Activated CD8-positive, alpha-beta memory T cell treated with anti-CD3 and anti-CD28 coated beads, Interleukin-2, amount 10 ng/mL, durations not matched to agents 7 days and 5 days (primary cell): ENCODE measurements around the gene CDC14A. TPM values are rescaled to one million over a fixed set of nuclear protein-coding genes. Genes with fewer than 3 reads are reported as not detected.

ENCODE experiments used
- ATAC-seq: fragments of 150-1000 bp; cut with Tn5 transposase; one replicate; pipeline ENCODE4 v1.10.0; 2021; ENCODE audit warnings: moderate library complexity
- CTCF ChIA-PET: fragments of 350-600 bp; sonication (Branson Sonifier 250); formaldehyde crosslinking; loops from one replicate; lab custom pipeline; 2021; ENCODE audit warnings: antibody characterized with exemption; lab: Charles Lee
- DNase-seq: peaks from one replicate; pipeline ENCODE4 v3.0.0-alpha.2; 2020
- H3K27ac Mint-ChIP-seq: one replicate; pipeline ENCODE4 v1.8.0; 2021; ENCODE audit warnings: mild to moderate bottlenecking, mixed read lengths
- H3K27me3 Mint-ChIP-seq: one replicate; pipeline ENCODE4 v1.8.0; 2021; ENCODE audit warnings: mixed read lengths
- H3K36me3 Mint-ChIP-seq: one replicate; pipeline ENCODE4 v1.8.0; 2021; ENCODE audit warnings: mild to moderate bottlenecking, mixed read lengths
- H3K4me1 Mint-ChIP-seq: one replicate; pipeline ENCODE4 v1.8.0; 2021; ENCODE audit warnings: mixed read lengths
- H3K4me3 Mint-ChIP-seq: one replicate; pipeline ENCODE4 v1.8.0; 2021; ENCODE audit warnings: mild to moderate bottlenecking, moderate library complexity, mixed read lengths
- H3K9me3 Mint-ChIP-seq: one replicate; pipeline ENCODE4 v1.8.0; 2022; ENCODE audit warnings: low read depth, mixed read lengths
- total RNA-seq, 2 experiments: library from RNA; stranded (reverse); gene quantifications; one replicate each; pipeline ENCODE4 v1.2.3, GENCODE V29; 2021

Gene CDC14A
- total RNA-seq, 2 experiments from 2014 or later: 34.2 to 43.1 TPM

DNA sequence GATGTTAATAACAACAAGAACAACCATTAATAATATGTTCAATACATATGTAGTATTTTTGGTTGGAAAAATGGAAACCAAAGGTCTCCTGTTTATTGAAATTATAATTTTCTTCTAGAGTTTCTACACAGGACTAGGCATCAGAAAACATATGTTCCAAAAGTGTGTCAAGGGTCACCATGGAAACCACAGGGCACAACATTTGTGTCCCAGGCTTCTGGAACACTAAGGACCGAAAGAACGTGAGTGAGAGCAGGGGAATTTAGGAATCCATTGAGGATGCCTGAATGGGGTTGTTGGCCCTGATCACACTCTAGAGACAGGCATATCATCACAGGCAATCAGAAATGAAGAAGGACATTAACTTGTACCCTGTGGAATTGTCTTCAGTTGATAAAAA is 7.5 kb upstream of the CDC14A start:
- no peak overlapping the region for H3K27ac Mint-ChIP-seq
- no peaks in the 10 kb centered on the region for H3K4me1 Mint-ChIP-seq
- no peaks in the 10 kb centered on the region for H3K36me3 Mint-ChIP-seq
- CTCF ChIA-PET: no interaction called here
- H3K9me3 Mint-ChIP-seq: no peaks in the 10 kb centered on the region
- DNase-seq (no peak), ATAC-seq (no peak)
- H3K4me3 Mint-ChIP-seq: no peak overlapping the region
- peaks cover 2% of the 10 kb centered on the region for H3K27me3 Mint-ChIP-seq

DNA sequence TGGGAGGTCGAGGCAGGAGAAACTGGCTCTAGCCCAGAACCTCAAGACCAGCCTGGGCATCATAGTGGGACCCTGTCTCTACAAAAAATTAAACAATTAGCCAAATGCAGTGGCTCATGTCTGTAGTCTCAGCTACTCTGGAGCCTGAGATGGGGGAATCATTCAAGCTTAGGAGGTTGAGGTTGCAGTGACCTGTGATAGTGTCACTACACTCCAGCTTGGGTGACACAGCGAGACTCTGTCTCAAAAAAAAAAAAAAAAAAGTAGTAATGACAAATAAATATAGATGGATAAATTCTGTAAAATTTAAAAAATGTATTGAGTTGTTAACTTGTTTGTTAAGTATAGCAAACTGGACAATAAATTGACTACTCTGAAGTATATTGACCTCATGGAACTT is 5.9 kb upstream of the CDC14A start:
- Mint-ChIP-seq H3K36me3 (no peaks in the 10 kb centered on the region), H3K4me3 (no peak overlapping the region), H3K27me3 (no peaks in the 10 kb centered on the region), H3K9me3 (no peaks in the 10 kb centered on the region), H3K27ac (no peak overlapping the region), H3K4me1 (peaks cover 4% of the 10 kb centered on the region)
- DNase-seq: no peak
- ATAC-seq: no peak
- CTCF ChIA-PET: interaction anchor here (0.7 kb wide), 1 partner anchor 14 kb away, joined by 3 read pairs; no protein-coding TSS in a partner anchor

DNA sequence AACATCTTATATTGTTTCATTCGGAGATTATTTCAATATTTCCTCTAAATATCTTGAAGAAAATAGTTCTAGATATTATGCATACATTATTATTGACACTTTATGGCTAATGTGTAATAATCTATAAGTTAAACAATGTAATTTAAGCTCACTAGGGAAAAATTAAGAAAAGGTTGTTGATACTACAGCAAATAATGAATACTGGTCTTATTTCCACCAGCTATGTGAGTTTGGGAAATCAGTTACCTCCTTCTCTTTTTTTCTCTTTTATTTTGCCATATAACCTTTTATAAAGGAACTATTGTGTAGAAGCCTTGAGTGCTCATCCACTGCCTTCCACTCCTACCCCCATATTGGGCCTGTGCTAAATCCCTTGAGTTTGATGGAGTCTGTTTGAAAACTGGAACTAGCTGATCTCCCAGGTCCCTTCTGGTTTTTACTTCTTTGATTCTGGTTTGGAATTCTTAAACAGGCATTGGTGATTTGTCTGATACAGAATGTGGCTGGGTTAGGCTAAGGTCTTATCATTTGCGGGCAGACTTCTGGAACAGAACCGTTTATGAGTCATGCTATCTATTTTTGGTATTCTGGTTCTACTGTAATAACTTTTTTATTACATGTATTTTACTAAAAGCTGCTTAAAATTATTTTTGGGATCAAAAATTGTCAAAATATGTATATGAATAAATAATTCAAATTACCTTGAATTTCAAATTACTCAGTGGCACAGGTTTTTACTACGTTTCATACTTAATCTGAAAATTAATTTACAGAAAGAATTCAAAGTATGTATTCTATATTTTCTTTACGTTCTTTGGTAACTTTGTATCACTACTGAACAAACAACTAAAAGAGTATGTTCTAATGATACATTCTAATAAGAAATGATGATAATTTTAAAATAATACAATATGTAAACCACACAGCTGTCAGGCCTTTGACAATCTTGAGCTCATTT is 5.0 kb upstream of the CDC14A start:
- Mint-ChIP-seq H3K27me3 (no peaks in the 10 kb centered on the region), H3K9me3 (no peaks in the 10 kb centered on the region), H3K36me3 (no peaks in the 10 kb centered on the region), H3K4me3 (no peak overlapping the region), H3K4me1 (peaks cover 4% of the 10 kb centered on the region), H3K27ac (no peak overlapping the region)
- CTCF ChIA-PET: interaction anchor here (1.1 to 1.2 kb wide), 2 partner anchors 112 to 114 kb away, joined by 3 read pairs; no protein-coding TSS in a partner anchor
- no peak for DNase-seq
- ATAC-seq: no peak

DNA sequence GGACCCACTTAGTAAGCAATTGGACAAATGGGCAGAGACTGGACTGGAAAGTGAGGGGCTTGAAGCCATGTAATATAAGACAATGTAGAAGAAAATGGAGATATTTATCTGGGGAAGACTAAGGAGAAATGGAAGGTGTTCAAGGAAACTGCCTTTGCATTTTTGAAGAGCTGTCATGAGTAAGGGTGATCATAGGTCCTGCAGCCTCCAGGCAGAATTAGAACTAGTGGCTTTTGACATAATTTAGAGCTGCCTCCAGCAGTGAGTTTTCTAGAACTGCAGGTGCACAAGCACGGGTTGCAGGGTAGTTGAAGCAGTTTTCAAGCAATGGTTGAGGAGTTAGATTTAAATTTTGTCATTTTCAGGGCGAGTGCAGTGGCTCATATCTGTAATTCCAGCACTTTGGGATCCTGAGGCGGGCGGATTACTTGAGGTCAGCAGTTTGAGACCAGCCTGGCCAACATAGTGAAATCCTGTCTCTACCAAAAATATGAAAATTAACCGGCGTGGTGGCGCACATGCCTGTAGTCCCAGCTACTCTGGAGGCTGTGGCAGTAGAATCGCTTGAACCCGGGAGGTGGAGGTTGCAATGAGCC is 3.7 kb upstream of the CDC14A start:
- H3K36me3 Mint-ChIP-seq: peaks cover 4% of the 10 kb centered on the region
- DNase-seq (no peak), ATAC-seq (no peak)
- no peak overlapping the region for H3K4me3 Mint-ChIP-seq
- H3K27ac Mint-ChIP-seq: no peak overlapping the region
- no peaks in the 10 kb centered on the region for H3K27me3 Mint-ChIP-seq
- H3K4me1 Mint-ChIP-seq: peaks cover 4% of the 10 kb centered on the region
- CTCF ChIA-PET: no interaction called here
- H3K9me3 Mint-ChIP-seq: no peaks in the 10 kb centered on the region

DNA sequence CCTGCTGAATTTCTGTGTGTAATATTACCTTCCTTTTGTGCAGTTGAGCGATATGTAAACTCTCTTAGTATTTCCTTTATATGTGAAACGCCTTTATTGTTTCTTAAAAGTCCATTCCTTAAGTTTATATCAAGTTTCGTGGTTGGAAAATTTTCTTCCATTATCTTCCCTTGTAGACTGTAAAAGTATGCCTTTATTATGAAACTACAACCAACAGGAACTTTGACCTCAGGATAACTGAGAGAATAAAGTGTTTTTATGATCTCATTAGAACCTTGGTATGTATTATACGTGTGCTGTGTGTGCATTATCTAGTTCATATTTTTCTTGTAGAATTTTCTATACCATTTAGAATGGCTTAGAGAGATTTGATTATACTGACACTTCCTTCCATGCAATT is 3.1 kb upstream of the CDC14A start:
- no peaks in the 10 kb centered on the region for H3K27me3 Mint-ChIP-seq
- ATAC-seq (no peak), DNase-seq (no peak)
- CTCF ChIA-PET: no interaction called here
- H3K27ac Mint-ChIP-seq: no peak overlapping the region
- H3K9me3 Mint-ChIP-seq: no peaks in the 10 kb centered on the region
- peaks cover 10% of the 10 kb centered on the region for H3K36me3 Mint-ChIP-seq
- no peak overlapping the region for H3K4me3 Mint-ChIP-seq
- peaks cover 9% of the 10 kb centered on the region for H3K4me1 Mint-ChIP-seq

DNA sequence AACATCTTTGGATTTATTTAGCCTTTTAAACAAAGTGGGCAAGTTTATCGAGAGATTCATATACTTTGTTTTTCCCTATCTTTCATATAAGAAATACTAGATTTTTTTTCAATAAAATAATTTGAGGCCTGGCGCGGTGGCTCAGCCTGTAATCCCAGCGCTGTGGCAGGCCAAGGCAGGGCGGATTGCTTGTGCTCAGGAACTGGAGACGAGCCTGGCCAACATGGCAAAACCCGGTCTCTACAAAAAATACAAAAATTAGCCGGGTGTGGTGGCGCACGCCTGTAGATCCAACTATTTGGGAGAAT is 1.6 kb upstream of the CDC14A start:
- Mint-ChIP-seq H3K9me3 (no peaks in the 10 kb centered on the region), H3K27ac (peak overlapping the region; percentile 98), H3K27me3 (no peaks in the 10 kb centered on the region), H3K4me1 (peaks cover 22% of the 10 kb centered on the region), H3K36me3 (peaks cover 21% of the 10 kb centered on the region), H3K4me3 (peak overlapping the region; percentile 93)
- ATAC-seq (no peak), DNase-seq (no peak)
- CTCF ChIA-PET: interaction anchor here (0.8 to 2.4 kb wide), 5 partner anchors 8 to 109 kb away, joined by 3 to 9 read pairs (median 3); no protein-coding TSS in a partner anchor

DNA sequence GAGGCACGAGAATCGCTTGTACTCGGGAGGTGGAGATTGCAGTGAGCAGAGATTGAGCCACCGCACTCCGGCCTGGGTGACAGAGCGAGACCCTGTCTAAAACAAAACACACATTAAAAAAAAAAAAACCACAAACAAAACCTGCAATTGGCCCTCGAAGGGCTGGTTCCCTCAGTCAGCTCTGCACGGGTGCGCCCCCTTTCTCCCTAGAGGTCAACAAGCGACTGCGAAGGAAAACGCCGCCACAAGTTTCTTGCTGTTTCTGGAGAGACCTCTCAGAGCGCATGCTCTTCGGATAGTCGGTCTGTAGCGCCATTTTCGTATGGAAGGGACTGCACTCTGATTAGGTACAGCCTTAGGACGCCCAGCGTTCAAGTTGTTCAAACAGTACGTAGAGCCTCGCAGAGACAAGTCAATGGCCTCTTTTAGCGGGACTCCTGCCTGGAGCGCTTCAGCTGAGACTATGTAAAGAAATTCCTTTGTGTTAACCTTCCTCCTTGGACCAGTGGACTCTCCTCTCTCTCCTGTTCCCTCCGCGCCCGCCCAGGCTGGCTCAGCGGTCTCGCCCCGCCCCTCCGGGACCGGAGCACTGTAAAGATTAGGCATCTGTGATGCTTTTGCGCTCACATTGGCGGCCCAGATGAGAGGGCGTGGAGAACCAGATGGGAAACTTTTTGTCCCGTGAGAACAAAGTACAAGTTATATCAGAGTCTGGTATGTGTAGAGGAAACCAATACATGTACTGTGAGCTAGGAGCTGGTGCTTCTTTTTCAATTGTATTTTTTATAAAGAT is 1.0 kb upstream of the CDC14A start:
- Mint-ChIP-seq H3K4me1 (peaks cover 28% of the 10 kb centered on the region), H3K9me3 (no peaks in the 10 kb centered on the region), H3K27ac (peak overlapping the region; percentile 98), H3K36me3 (peaks cover 26% of the 10 kb centered on the region), H3K27me3 (no peaks in the 10 kb centered on the region), H3K4me3 (peak overlapping the region; percentile 93)
- DNase-seq (peak; percentile 93), ATAC-seq (peak; percentile 77)
- CTCF ChIA-PET: interaction anchor here (0.8 to 2.4 kb wide), 9 partner anchors 9 to 108 kb away, joined by 3 to 9 read pairs (median 3); partner anchors contain the start of gene RTCA

DNA sequence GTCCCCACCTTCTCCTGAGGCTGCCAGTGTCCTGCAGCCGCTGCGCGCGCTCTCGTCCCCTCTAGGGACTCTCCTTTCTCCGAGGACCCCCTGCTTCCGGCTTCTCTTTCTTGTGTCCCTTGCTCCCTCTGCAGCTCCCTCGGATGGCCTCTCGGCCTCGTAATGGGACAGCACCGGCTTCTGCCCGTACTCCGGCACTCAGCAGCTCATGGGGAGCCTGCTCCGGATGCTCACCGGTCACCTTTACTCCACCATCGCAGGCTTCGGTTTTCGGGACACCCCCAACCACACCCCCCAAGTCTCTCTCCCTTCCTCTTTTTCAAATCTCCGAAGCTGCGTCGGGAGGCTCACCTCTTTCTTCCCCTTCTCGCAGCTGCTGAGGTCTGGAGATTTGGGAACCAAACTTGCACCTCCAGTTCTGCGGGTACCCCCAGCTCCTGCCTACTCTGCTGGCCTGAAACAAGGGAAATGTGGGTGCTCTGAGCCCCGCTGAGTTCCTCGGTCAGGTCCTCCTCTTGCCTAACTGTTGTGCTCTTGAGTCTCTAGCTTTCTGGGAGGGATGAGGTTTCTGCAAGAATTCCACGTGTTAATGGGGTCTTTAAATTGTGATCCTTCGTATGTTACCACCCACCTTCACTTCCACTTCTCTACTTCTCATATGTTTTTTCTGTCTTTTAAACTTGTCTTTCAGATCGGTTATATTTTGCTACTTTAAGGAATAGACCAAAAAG is 930 bp downstream of the CDC14A start:
- H3K4me1 Mint-ChIP-seq: peaks cover 41% of the 10 kb centered on the region
- H3K27me3 Mint-ChIP-seq: no peaks in the 10 kb centered on the region
- DNase-seq: peak; percentile 65
- ATAC-seq: peak; percentile 4
- H3K4me3 Mint-ChIP-seq: peak overlapping the region; percentile 93
- CTCF ChIA-PET: interaction anchor here (0.6 to 3.6 kb wide), 21 partner anchors 12 to 516 kb away, joined by 3 to 18 read pairs (median 5); partner anchors contain the start of genes RTCA, SASS6 and TRMT13
- H3K36me3 Mint-ChIP-seq: peaks cover 38% of the 10 kb centered on the region
- H3K27ac Mint-ChIP-seq: peak overlapping the region; percentile 93
- H3K9me3 Mint-ChIP-seq: no peaks in the 10 kb centered on the region

DNA sequence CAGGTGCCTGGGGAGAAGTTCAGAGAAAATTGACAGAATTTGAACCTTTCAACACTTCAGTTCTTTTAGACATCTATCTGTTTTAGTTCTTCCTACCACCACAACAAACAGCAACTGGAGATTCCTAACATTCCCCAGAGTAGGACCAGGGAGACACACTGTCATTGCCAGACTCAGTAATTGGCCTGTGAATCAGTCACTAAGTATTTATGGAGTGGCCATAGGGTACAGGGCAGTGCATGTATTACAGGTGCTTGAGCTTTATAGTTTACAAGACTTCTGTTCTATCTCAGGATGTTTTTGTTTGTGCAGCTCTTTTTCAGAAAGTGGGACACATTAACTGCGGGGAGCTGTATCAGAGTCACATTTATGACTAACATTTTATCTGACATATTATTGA is 1.7 kb downstream of the CDC14A start:
- H3K27ac Mint-ChIP-seq: peak overlapping the region; percentile 93
- DNase-seq: no peak
- peak overlapping the region; percentile 93 for H3K4me3 Mint-ChIP-seq
- peaks cover 45% of the 10 kb centered on the region for H3K4me1 Mint-ChIP-seq
- no peak for ATAC-seq
- CTCF ChIA-PET: interaction anchor here (0.6 to 3.6 kb wide), 12 partner anchors 12 to 515 kb away, joined by 3 to 18 read pairs (median 7); no protein-coding TSS in a partner anchor
- H3K36me3 Mint-ChIP-seq: peaks cover 41% of the 10 kb centered on the region
- no peaks in the 10 kb centered on the region for H3K27me3 Mint-ChIP-seq
- H3K9me3 Mint-ChIP-seq: no peaks in the 10 kb centered on the region

DNA sequence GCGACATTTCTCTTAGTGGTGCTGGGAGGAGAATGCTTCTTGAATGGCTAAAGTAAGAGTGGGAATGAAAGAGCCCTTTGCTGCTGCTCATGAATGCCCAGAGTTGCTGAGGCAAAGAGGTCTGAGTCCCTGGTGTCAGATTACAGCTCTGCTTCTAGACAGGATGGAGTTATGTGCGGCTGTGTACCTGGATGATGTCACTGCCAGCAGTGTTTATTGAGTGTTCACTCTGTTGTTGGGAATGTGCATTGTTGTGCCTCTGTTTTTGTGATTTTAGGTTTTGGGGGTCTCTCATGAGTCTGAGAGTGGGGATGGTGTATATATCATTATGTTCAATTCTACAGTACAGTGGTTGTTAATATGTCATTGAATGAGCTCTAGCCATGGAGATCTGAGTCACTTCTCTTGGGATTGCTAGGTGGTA is 2.7 kb downstream of the CDC14A start:
- CTCF ChIA-PET: interaction anchor here (0.6 to 3.6 kb wide), 12 partner anchors 9 to 514 kb away, joined by 3 to 18 read pairs (median 3); no protein-coding TSS in a partner anchor
- Mint-ChIP-seq H3K27ac (peak overlapping the region; percentile 62), H3K4me3 (peak overlapping the region; percentile 93), H3K36me3 (peaks cover 46% of the 10 kb centered on the region), H3K27me3 (no peaks in the 10 kb centered on the region), H3K4me1 (peaks cover 53% of the 10 kb centered on the region), H3K9me3 (no peaks in the 10 kb centered on the region)
- DNase-seq (peak; percentile 67), ATAC-seq (no peak)

DNA sequence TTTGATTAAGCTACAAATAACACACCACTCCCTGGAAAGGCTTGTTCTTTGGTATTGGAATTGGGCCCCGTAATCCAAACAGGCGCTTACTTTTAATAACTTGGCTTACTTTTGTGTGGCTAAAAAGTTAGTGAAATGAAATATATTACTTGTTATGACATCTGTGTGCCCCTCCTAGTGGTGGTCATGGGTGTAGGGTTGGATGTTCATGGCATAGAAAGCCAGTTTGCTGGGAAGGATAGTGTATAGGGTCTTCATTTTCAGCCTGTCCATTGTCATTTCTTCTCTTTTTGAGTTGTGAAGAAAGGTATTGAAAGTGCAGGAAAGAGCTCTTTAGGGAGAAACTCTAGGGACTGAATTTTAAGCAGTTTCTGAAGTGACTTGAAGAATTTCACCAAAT is 5.9 kb downstream of the CDC14A start:
- Mint-ChIP-seq H3K9me3 (no peaks in the 10 kb centered on the region), H3K27me3 (no peaks in the 10 kb centered on the region), H3K36me3 (peaks cover 70% of the 10 kb centered on the region), H3K4me3 (no peak overlapping the region), H3K27ac (peak overlapping the region; percentile 3), H3K4me1 (peaks cover 71% of the 10 kb centered on the region)
- ATAC-seq: no peak
- no peak for DNase-seq
- CTCF ChIA-PET: interaction anchor here (0.6 to 3.1 kb wide), 14 partner anchors 8 to 225 kb away, joined by 3 to 10 read pairs (median 4); partner anchors contain the start of gene DBT

DNA sequence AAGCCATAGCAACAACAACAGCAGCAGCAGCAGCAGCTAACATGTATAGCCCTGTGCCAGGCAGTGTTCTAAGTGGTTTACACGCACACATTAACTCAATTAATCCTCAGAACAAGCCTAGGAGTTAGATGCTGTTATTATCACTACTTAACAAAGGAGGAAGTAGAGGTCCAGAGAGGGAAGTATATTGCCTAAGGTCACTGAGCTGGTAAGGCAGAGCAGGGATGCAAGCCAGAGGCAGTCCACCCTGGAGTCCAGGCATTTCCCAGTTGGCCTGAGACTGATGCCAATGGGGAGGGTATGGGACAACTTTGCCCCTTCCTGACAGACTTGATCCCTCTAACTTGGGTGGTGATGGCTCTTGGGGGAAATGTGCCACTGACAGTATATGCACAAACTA is 6.8 kb downstream of the CDC14A start:
- H3K27me3 Mint-ChIP-seq: no peaks in the 10 kb centered on the region
- H3K4me1 Mint-ChIP-seq: peaks cover 71% of the 10 kb centered on the region
- CTCF ChIA-PET: interaction anchor here (0.6 to 2.3 kb wide), 3 partner anchors 8 to 100 kb away, joined by 3 to 10 read pairs (median 9); no protein-coding TSS in a partner anchor
- H3K36me3 Mint-ChIP-seq: peaks cover 65% of the 10 kb centered on the region
- H3K4me3 Mint-ChIP-seq: no peak overlapping the region
- ATAC-seq (no peak), DNase-seq (no peak)
- no peaks in the 10 kb centered on the region for H3K9me3 Mint-ChIP-seq
- peak overlapping the region; percentile 52 for H3K27ac Mint-ChIP-seq
